Activated CD4-positive, alpha-beta T cell treated with anti-CD3 and anti-CD28 coated beads for 36 hours (primary cell): Measurements from ENCODE around the gene RARA. TPM values are rescaled to one million over a fixed set of nuclear protein-coding genes. Genes with fewer than 3 reads are reported as not detected.
A peak's percentile ranks its signal among the peaks of the same experiment; 100 is the strongest.

Source experiments
- ATAC-seq: fragments of 200-7000 bp; cut with Tn5 transposase; one replicate; pipeline ENCODE4 v1.10.0; 2021; ENCODE audit warnings: mild to moderate bottlenecking, moderate library complexity
- CTCF ChIA-PET: fragments of 350-600 bp; sonication (Branson Sonifier 250); formaldehyde crosslinking; loops from one replicate; lab custom pipeline; 2021; ENCODE audit warnings: antibody characterized with exemption; lab: Charles Lee
- POLR2A ChIA-PET: fragments of 350-600 bp; sonication (Branson Sonifier 250); formaldehyde crosslinking; loops from one replicate; lab custom pipeline; 2021; ENCODE audit warnings: antibody characterized with exemption, inconsistent platforms; lab: Charles Lee
- DNase-seq: peaks from one replicate; pipeline ENCODE4 v3.0.0-alpha.2; 2020
- H3K27ac Mint-ChIP-seq: one replicate; pipeline ENCODE4 v1.8.0; 2021; ENCODE audit warnings: mixed read lengths
- H3K27me3 Mint-ChIP-seq: one replicate; pipeline ENCODE4 v1.8.0; 2021; ENCODE audit warnings: mixed read lengths
- H3K36me3 Mint-ChIP-seq: one replicate; pipeline ENCODE4 v1.8.0; 2021; ENCODE audit warnings: low read depth, mixed read lengths
- H3K4me1 Mint-ChIP-seq: one replicate; pipeline ENCODE4 v1.8.0; 2021; ENCODE audit warnings: mixed read lengths
- H3K4me3 Mint-ChIP-seq: one replicate; pipeline ENCODE4 v1.8.0; 2021; ENCODE audit warnings: mild to moderate bottlenecking, moderate library complexity, mixed read lengths
- H3K9me3 Mint-ChIP-seq: one replicate; pipeline ENCODE4 v1.8.0; 2021; ENCODE audit warnings: low read depth, mixed read lengths
- intact Hi-C, 2 experiments: fragments of 100-400 bp; cut with DNase I in 1 of 2; cut with micrococcal nuclease in 1 of 2; formaldehyde crosslinking; loops; one replicate each; pipeline versions ENCODE4 v1.14.2 to v1.15.1; 2022 to 2024; cut with DNase I, micrococcal nuclease
- total RNA-seq, 2 experiments: library from RNA; stranded (reverse); gene quantifications; one replicate each; pipeline ENCODE4 v1.2.3, GENCODE V29; 2021

RARA gene
- total RNA-seq, 2 experiments from 2014 or later: 29.8 to 40.2 TPM

DNA sequence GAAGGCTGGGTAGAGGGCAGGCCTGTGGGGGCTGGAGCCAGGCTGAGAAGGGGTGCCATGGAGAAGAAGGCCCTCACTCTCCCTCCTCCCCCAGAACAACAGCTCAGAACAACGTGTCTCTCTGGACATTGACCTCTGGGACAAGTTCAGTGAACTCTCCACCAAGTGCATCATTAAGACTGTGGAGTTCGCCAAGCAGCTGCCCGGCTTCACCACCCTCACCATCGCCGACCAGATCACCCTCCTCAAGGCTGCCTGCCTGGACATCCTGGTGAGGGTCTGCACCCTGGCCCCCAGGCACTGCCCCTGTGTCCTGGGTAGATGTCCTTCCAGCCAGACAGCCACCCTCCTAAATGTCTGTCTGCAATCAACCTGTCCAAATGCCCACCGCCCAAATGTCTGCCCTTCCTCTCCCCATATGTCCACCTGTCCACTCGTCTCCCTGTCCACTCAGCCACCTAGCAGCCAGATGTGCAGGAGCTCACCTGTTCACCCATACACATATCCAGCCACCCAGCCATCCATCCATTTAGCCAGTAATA, 43.3 kb downstream of the RARA start:
- ChIA-PET POLR2A (no interaction called here), CTCF (interaction anchor here (0.6 to 6.4 kb wide), 8 partner anchors 9 to 62 kb away, joined by 3 to 125 read pairs (median 5); partner anchors contain the start of gene RARA)
- peaks cover 27% of the 10 kb centered on the region for H3K36me3 Mint-ChIP-seq
- H3K9me3 Mint-ChIP-seq: no peaks in the 10 kb centered on the region
- ATAC-seq (no peak), DNase-seq (no peak)
- intact Hi-C loops: no loop called here
- H3K4me1 Mint-ChIP-seq: peaks cover 15% of the 10 kb centered on the region
- H3K27me3 Mint-ChIP-seq: no peaks in the 10 kb centered on the region
- H3K27ac Mint-ChIP-seq: no peak overlapping the region
- no peak overlapping the region for H3K4me3 Mint-ChIP-seq

DNA sequence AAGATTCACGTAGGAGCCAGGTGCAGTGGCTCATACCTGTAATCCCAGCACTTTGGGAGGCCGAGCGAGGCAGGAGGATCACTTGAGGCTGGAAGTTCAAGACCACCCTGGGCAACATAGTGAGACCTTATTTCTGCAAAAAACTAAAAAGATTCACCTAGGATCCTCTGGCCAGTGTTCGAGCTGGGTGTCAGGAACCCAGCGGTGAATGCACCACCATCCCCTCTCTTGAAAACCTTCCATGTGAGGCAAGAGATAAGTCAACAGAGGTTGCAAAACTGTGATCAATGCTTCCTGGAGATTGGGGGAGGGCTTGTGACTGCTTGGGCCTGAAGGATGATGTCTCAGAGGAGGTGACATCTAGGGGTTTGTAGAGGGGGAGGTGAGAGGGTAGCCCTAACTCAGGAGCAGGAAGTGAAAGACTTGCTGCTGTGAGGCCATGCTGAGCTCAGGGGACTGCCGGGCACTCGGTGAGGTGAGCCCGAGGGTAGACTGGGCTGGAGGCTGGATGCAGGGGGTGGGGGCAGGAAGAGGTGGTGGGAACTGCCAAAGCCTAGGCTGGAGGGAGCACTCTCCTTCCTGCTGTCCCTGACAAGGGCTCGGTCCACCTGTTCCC, 43.9 kb downstream of the RARA start:
- no peak overlapping the region for H3K4me3 Mint-ChIP-seq
- peak overlapping the region; percentile 18 for H3K27ac Mint-ChIP-seq
- ChIA-PET CTCF (interaction anchor here (0.6 to 6.4 kb wide), 7 partner anchors 8 to 135 kb away, joined by 3 to 125 read pairs (median 4); no protein-coding TSS in a partner anchor), POLR2A (no interaction called here)
- H3K4me1 Mint-ChIP-seq: peaks cover 12% of the 10 kb centered on the region
- intact Hi-C loops: no loop called here
- H3K27me3 Mint-ChIP-seq: no peaks in the 10 kb centered on the region
- ATAC-seq (peak; percentile 54), DNase-seq (no peak)
- H3K9me3 Mint-ChIP-seq: no peaks in the 10 kb centered on the region
- peaks cover 27% of the 10 kb centered on the region for H3K36me3 Mint-ChIP-seq

DNA sequence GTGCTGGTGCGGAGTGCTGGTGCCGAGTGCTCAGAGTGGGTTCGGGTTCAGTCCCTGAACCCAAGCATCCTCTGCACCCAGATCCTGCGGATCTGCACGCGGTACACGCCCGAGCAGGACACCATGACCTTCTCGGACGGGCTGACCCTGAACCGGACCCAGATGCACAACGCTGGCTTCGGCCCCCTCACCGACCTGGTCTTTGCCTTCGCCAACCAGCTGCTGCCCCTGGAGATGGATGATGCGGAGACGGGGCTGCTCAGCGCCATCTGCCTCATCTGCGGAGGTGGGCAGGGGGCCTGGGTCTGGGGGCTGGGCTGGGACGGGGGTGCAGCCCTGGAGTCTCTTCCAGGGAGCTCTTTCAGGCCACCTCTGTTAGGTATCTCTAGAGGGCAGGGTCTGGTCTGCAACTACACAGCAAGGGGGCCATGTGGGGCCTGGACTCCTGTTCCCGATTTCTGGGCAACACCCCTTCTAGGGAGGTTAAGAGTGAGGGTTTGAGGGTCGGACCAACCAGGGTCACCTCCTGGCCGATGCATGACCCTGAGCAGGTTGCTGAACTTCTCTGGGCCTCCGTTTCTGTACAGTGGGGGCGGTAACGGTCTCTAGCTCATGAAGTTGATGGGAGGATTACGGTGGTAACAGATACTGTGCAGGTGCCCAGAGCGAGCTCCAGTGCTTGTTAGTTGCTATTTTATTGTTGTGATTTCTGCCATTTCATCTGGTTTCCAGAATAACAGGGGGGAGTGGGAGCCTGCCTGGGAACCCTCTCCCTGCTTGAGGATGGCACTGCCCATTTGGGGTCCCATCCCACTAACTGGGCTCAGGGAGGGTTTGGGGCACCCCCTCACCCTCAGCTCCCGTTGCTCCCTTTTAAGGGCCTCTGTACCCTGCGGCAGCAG, 45.5 kb downstream of the RARA start:
- CTCF ChIA-PET: interaction anchor here (0.5 to 10.3 kb wide), 29 partner anchors 9 to 241 kb away, joined by 3 to 150 read pairs (median 5); partner anchors contain the start of gene RARA
- POLR2A ChIA-PET: interaction anchor here (0.5 to 1.6 kb wide), 5 partner anchors 23 to 293 kb away, joined by 3 to 8 read pairs (median 4); partner anchors contain the start of gene SMARCE1
- Mint-ChIP-seq H3K27me3 (no peaks in the 10 kb centered on the region), H3K27ac (no peak overlapping the region), H3K4me3 (no peak overlapping the region), H3K9me3 (no peaks in the 10 kb centered on the region), H3K36me3 (peaks cover 23% of the 10 kb centered on the region), H3K4me1 (peaks cover 18% of the 10 kb centered on the region)
- intact Hi-C loops: loop anchor here (1.0 to 5.0 kb wide), 5 partner anchors 48 to 154 kb away; partner anchors contain the start of gene WIPF2 (in 1 of the 2)
- ATAC-seq: no peak
- no peak for DNase-seq

DNA sequence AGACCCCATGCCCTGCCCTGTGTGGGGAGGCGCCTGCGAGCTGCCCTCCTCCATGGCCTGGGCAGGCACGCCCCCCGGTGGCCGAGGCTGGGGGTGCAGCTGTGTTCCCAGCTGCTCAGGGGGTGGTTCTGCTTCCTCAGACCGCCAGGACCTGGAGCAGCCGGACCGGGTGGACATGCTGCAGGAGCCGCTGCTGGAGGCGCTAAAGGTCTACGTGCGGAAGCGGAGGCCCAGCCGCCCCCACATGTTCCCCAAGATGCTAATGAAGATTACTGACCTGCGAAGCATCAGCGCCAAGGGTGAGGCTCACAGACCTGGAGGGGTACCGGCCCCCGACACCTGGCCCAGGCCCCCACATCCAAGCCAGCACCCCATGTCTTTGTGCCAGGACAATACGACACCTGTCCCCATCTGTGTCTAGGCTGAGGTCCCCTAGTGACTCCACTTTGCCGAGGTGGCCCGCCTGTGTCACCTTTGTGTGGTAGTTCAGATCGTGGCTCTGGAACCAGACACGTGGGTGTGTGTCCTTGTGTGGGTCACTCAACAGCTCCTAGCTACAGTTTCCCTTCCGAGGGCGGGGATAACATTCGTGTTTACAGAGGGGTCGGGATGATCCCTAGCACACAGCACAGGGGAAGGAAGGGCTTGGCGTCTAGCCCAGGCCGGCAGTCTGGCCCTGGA, 46.3 kb downstream of the RARA start:
- ATAC-seq: peak; percentile 71
- CTCF ChIA-PET: interaction anchor here (0.6 to 10.3 kb wide), 33 partner anchors 9 to 242 kb away, joined by 3 to 150 read pairs (median 4); partner anchors contain the start of gene RARA
- peaks cover 17% of the 10 kb centered on the region for H3K36me3 Mint-ChIP-seq
- peaks cover 3% of the 10 kb centered on the region for H3K27me3 Mint-ChIP-seq
- DNase-seq: peak; percentile 87
- H3K4me1 Mint-ChIP-seq: peaks cover 18% of the 10 kb centered on the region
- intact Hi-C loops: loop anchor here (1.0 to 5.0 kb wide), 5 partner anchors 47 to 154 kb away; partner anchors contain the start of gene WIPF2 (in 1 of the 2)
- no peak overlapping the region for H3K27ac Mint-ChIP-seq
- POLR2A ChIA-PET: interaction anchor here (0.5 to 1.6 kb wide), 3 partner anchors 49 to 292 kb away, joined by 3 to 5 read pairs (median 4); partner anchors contain the start of gene SMARCE1
- H3K9me3 Mint-ChIP-seq: no peaks in the 10 kb centered on the region
- no peak overlapping the region for H3K4me3 Mint-ChIP-seq

DNA sequence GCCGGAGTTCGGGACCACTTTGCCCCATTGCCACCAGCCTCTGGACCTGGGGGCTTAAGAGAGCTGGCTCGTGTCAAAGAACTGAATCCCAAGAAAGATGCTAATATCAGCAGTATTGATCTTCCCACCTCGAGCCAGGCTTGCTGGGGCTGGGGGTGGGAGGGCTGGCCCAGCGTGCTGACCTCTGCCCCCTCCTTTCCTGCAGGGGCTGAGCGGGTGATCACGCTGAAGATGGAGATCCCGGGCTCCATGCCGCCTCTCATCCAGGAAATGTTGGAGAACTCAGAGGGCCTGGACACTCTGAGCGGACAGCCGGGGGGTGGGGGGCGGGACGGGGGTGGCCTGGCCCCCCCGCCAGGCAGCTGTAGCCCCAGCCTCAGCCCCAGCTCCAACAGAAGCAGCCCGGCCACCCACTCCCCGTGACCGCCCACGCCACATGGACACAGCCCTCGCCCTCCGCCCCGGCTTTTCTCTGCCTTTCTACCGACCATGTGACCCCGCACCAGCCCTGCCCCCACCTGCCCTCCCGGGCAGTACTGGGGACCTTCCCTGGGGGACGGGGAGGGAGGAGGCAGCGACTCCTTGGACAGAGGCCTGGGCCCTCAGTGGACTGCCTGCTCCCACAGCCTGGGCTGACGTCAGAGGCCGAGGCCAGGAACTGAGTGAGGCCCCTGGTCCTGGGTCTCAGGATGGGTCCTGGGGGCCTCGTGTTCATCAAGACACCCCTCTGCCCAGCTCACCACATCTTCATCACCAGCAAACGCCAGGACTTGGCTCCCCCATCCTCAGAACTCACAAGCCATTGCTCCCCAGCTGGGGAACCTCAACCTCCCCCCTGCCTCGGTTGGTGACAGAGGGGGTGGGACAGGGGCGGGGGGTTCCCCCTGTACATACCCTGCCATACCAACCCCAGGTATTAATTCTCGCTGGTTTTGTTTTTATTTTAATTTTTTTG, 47.1 kb downstream of the RARA start:
- peaks cover 18% of the 10 kb centered on the region for H3K4me1 Mint-ChIP-seq
- H3K9me3 Mint-ChIP-seq: no peaks in the 10 kb centered on the region
- H3K4me3 Mint-ChIP-seq: no peak overlapping the region
- ATAC-seq: no peak
- ChIA-PET CTCF (interaction anchor here (0.6 to 10.3 kb wide), 12 partner anchors 12 to 179 kb away, joined by 3 to 150 read pairs (median 3); no protein-coding TSS in a partner anchor), POLR2A (interaction anchor here (1.6 kb wide), 1 partner anchor 49 kb away, joined by 4 read pairs; no protein-coding TSS in a partner anchor)
- H3K27ac Mint-ChIP-seq: no peak overlapping the region
- peaks cover 3% of the 10 kb centered on the region for H3K27me3 Mint-ChIP-seq
- intact Hi-C loops: loop anchor here (1.0 to 5.0 kb wide), 5 partner anchors 46 to 155 kb away; partner anchors contain the start of gene WIPF2 (in 1 of the 2)
- peaks cover 16% of the 10 kb centered on the region for H3K36me3 Mint-ChIP-seq
- no peak for DNase-seq

DNA sequence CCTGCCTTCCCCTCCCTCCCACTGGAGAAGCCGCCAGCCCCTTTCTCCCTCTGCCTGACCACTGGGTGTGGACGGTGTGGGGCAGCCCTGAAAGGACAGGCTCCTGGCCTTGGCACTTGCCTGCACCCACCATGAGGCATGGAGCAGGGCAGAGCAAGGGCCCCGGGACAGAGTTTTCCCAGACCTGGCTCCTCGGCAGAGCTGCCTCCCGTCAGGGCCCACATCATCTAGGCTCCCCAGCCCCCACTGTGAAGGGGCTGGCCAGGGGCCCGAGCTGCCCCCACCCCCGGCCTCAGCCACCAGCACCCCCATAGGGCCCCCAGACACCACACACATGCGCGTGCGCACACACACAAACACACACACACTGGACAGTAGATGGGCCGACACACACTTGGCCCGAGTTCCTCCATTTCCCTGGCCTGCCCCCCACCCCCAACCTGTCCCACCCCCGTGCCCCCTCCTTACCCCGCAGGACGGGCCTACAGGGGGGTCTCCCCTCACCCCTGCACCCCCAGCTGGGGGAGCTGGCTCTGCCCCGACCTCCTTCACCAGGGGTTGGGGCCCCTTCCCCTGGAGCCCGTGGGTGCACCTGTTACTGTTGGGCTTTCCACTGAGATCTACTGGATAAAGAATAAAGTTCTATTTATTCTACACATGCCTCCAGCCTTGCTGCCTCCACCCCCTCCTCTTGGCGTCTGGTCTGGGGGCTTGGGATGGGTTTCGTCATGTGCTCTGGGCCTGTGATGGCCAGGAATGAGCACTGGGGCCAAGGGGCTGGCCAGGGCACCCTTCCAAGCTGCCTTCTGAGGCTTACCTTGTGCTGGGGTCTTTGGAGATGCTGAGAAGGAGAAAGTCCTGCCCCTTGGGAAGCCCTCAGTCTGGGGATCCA, 48.3 kb downstream of the RARA start:
- Mint-ChIP-seq H3K27me3 (peaks cover 7% of the 10 kb centered on the region), H3K4me1 (peaks cover 25% of the 10 kb centered on the region), H3K4me3 (no peak overlapping the region), H3K27ac (no peak overlapping the region), H3K36me3 (peaks cover 13% of the 10 kb centered on the region), H3K9me3 (no peaks in the 10 kb centered on the region)
- ATAC-seq (no peak), DNase-seq (no peak)
- POLR2A ChIA-PET: no interaction called here
- CTCF ChIA-PET: interaction anchor here (0.7 to 10.3 kb wide), 19 partner anchors 12 to 1383 kb away, joined by 3 to 150 read pairs (median 4); no protein-coding TSS in a partner anchor
- intact Hi-C loops: loop anchor here (5.0 kb wide), 2 partner anchors 45 to 140 kb away; partner anchors contain the start of gene WIPF2 (in 1 of the 2)

DNA sequence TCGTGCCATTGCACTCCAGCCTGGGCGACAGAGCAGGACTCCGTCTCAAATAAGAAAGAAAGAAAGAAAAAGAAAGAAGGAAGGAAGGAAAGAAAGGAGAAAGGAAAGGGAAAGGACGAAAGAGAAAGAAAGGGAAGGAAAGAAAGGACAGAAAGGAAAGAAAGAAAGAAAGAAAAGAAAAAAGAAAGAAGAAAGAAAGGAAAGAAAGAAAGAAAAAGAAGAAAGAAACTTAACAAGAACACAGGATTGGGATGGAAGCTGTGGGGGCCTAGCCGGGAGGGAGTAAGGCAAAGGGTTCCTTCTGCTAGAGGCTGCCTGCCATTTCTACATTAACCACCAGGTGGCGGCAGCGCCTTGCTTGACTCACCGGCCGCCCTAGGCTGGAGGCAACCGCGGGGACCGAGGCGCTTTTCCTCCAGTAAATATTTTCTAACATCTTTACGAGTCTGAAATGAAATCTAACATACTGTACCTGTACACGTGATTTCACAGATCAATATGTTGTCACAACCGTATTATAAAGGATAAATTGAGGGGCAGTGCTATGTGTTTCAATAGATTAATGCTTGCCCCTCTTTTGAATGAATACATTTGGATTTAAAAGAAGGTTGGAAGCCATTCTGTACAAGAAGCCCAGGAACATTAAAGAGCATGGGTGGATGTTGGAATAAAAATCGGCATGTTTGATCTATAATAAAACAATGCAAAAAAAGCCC, 49.5 kb downstream of the RARA start:
- Mint-ChIP-seq H3K27me3 (peaks cover 10% of the 10 kb centered on the region), H3K9me3 (no peaks in the 10 kb centered on the region), H3K27ac (no peak overlapping the region), H3K4me3 (no peak overlapping the region), H3K4me1 (peaks cover 20% of the 10 kb centered on the region), H3K36me3 (peaks cover 3% of the 10 kb centered on the region)
- intact Hi-C loops: loop anchor here (1.0 to 5.0 kb wide), 5 partner anchors 44 to 202 kb away; partner anchors contain the start of gene WIPF2 (in 1 of the 2)
- ChIA-PET CTCF (interaction anchor here (0.6 to 10.3 kb wide), 24 partner anchors 13 to 1381 kb away, joined by 3 to 150 read pairs (median 4); partner anchors contain the start of gene TOP2A), POLR2A (no interaction called here)
- peak; percentile 68 for ATAC-seq
- DNase-seq: peak; percentile 95

DNA sequence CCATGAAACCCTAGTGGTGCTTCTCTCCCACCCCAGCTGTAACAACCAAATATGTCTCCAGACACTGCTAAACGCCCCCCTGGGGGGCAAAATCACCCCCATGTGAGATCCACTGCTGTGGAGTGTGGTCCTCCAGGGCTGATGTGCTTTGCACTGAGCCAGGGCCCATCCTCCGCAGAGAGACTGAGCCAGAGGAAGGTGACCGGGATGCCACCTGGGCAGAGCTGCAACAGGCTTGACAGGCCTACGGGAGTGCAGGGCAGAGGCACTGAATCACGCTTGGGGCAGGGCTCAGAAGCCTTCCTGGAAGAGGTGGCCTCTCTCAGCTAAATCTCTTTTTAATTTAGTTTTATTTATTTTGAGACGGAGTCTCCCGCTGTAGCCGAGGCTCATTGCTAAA, 51.1 kb downstream of the RARA start:
- CTCF ChIA-PET: interaction anchor here (0.6 to 10.3 kb wide), 7 partner anchors 15 to 200 kb away, joined by 3 to 150 read pairs (median 4); partner anchors contain the start of gene TOP2A
- intact Hi-C loops: loop anchor here in 1 of 2 experiments (5.0 kb wide), 2 partner anchors 262 to 457 kb away; no protein-coding TSS in a partner anchor
- no peak overlapping the region for H3K27ac Mint-ChIP-seq
- H3K36me3 Mint-ChIP-seq: peaks cover 3% of the 10 kb centered on the region
- no peak for DNase-seq
- POLR2A ChIA-PET: interaction anchor here (0.6 to 0.8 kb wide), 2 partner anchors 13 to 52 kb away, joined by 3 read pairs; no protein-coding TSS in a partner anchor
- H3K4me1 Mint-ChIP-seq: peaks cover 20% of the 10 kb centered on the region
- no peak overlapping the region for H3K4me3 Mint-ChIP-seq
- peaks cover 10% of the 10 kb centered on the region for H3K27me3 Mint-ChIP-seq
- no peaks in the 10 kb centered on the region for H3K9me3 Mint-ChIP-seq
- no peak for ATAC-seq
